Brain microvascular endothelial cell (primary cell): ENCODE results near the gene PSTPIP1.

Source experiments
- DNase-seq: peaks from one replicate; pipeline ENCODE4 v3.0.0-alpha.2; 2020
- H3K27ac ChIP-seq: fragments of 250-450 bp; sonication (Bioruptor Pico); 2 replicates; pipeline ENCODE4 v1.5.1; 2020; ENCODE audit warnings: mild to moderate bottlenecking, moderate library complexity
- H3K27me3 ChIP-seq: fragments of 250-450 bp; sonication (Bioruptor Pico); replicated peaks from 2 replicates; pipeline ENCODE4 v1.5.1; 2020; ENCODE audit warnings: mild to moderate bottlenecking
- H3K36me3 ChIP-seq: fragments of 250-450 bp; sonication (Bioruptor Pico); replicated peaks from 2 replicates; pipeline ENCODE4 v1.5.1; 2020; ENCODE audit warnings: mild to moderate bottlenecking
- H3K4me3 ChIP-seq: 2 replicates; pipeline ENCODE4 v1.5.1; 2011; ENCODE audit warnings: low read depth, mild to moderate bottlenecking, control low read depth, low read length, moderate library complexity
- CTCF ChIP-seq: IDR thresholded peaks from 2 replicates; pipeline ENCODE4 v1.5.1; 2011; ENCODE audit warnings: low read depth, mild to moderate bottlenecking, moderate library complexity, low read length, control low read depth, inconsistent platforms; ENCODE audit errors: missing control alignments
- in situ Hi-C: cut with HindIII; loops from 2 replicates; pipeline ENCODE4 v1.10.0; 2017; ENCODE audit warnings: low sequenced_read_pairs, low pct_ligation_motif_present

PSTPIP1 gene

DNA sequence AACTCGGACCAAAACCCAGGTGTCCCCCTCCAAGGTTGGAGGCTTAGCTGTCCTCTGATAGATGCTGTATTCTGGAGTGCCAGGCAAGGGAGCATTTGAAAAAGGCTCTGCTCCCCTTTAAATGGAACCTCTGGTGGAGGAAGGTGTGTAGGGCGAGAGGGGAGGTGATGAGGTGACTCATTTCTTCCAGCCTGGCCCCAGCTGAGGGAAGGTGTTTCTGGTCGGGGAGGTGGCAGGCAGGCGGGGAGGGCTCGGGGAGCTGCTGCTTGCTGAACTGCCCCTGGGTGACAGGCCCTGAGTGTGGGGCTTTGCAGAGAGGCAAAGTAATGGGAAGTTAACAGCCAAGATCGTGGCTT, 18.8 kb downstream of the PSTPIP1 start:
- TF ChIP-seq CTCF: no peak
- Histone ChIP-seq H3K27ac (no peak overlapping the region), H3K4me3 (no peak overlapping the region), H3K27me3 (no peaks in the 10 kb centered on the region), H3K36me3 (no peaks in the 10 kb centered on the region)
- no peak for DNase-seq
- in situ Hi-C loops: no loop called here

DNA sequence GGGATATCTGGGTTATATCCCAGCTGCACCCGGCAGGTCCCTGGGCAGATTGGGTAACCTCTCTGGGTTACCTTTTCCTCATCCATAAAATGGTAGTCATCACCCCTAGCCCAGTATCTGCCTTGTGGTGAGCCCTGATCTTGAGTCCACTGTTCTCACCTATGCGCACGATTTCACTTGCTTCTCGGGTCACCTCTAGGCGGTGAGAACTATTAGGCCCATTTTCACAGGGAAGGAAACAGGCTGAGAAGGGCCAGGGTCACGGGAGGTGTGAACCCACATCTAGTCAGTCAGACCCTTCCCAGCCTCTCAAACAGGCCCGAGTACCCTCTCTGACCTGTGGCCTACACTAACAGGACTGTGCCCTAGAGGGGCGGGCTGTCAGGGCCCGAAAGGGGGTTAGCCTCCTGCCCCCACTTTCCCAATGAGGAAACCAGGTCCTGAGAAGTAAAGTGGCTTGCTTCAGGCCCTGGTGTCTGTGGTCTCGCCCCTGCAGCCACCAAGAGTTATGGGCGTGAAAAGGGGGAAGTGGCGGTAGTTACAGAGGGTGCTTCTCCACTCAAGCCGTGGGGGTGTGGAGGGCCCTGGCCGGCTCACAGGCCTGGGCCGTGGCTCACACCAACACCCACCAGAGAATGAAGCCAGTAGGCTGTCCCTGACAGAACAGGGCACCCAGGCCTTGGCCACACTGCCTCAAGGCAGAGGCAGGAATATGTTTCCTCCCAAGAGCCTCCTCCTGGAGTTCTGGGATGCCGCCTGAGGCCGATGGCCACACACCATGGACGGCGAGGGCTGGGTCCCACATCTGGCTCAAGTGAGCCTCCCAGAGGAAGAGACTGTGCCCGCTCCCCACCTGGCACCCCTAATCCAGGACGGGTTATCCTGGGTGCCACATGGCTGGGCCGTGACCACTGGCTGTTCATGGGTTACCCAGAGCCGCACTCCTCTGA, 19.5 kb downstream of the PSTPIP1 start:
- Histone ChIP-seq H3K27ac (no peak overlapping the region), H3K27me3 (no peaks in the 10 kb centered on the region), H3K36me3 (no peaks in the 10 kb centered on the region), H3K4me3 (no peak overlapping the region)
- DNase-seq: no peak
- in situ Hi-C loops: no loop called here
- TF ChIP-seq CTCF: no peak

GRCh38 chr15:77015646-77016320, 20.9 kb downstream of the PSTPIP1 start:
- no peaks in the 10 kb centered on the region for H3K27me3 ChIP-seq
- no peak for TF ChIP-seq CTCF
- no peaks in the 10 kb centered on the region for H3K36me3 ChIP-seq
- H3K27ac ChIP-seq: no peak overlapping the region
- in situ Hi-C loops: no loop called here
- no peak overlapping the region for H3K4me3 ChIP-seq
- DNase-seq: no peak

DNA sequence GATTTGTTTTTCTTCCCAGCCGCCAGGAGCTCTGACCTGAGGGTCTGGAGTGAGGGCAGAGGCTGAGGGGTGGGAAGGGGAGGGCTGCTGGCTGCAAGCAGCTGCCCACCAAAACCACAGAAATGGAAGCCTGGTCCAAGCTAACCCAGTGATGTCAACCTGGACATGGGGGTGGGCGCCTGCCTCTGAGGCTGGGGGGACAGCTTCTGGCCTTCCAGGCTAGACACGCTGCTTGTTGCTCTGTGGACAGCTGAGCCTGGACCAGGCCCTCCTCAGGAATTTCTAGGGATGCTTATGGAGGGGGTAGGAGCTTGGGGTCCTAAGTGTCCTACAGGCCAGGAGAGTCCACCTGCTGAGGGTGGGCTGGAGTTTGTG, 21.4 kb downstream of the PSTPIP1 start:
- Histone ChIP-seq H3K36me3 (no peaks in the 10 kb centered on the region), H3K27ac (no peak overlapping the region), H3K27me3 (no peaks in the 10 kb centered on the region), H3K4me3 (no peak overlapping the region)
- in situ Hi-C loops: no loop called here
- no peak for DNase-seq
- no peak for TF ChIP-seq CTCF

- no peak for DNase-seq
- H3K4me3 ChIP-seq: no peak overlapping the region
- no peaks in the 10 kb centered on the region for H3K27me3 ChIP-seq
- no peak overlapping the region for H3K27ac ChIP-seq
- H3K36me3 ChIP-seq: no peaks in the 10 kb centered on the region
- no peak for TF ChIP-seq CTCF
- in situ Hi-C loops: no loop called here
Measured at GRCh38 chr15:77017091-77017660, 22.2 kb downstream of the PSTPIP1 start.
